HepG2 (cell line): ENCODE data around the gene PAFAH1B1. TPM values are rescaled to one million over a fixed set of nuclear protein-coding genes. Genes with fewer than 3 reads are reported as not detected.

ENCODE experiments used
- ARID3A ChIP-seq: IDR thresholded peaks from 2 replicates; pipeline ENCODE4 v1.6.1; 2012; ENCODE audit warnings: low read depth, low read length, improper control_type of control experiment
- DNMT3B ChIP-seq: conservative IDR thresholded peaks from 2 replicates; pipeline ENCODE4 v1.6.1; 2016; ENCODE audit warnings: missing biosample characterization, control low read depth
- HCFC1 ChIP-seq: fragments of 150-350 bp; IDR thresholded peaks from 2 replicates; pipeline ENCODE4 v1.6.1; 2014; ENCODE audit warnings: low read depth, low read length
- HOXA3 ChIP-seq: sonication (generic); formaldehyde crosslinking; IDR thresholded peaks from 2 replicates; pipeline ENCODE4 v1.5.0; 2020; ENCODE audit warnings: missing genetic modification reagents
- HOXA7 ChIP-seq: sonication (generic); formaldehyde crosslinking; IDR thresholded peaks from 2 replicates; pipeline ENCODE4 v1.8.1; 2022; ENCODE audit warnings: mild to moderate bottlenecking, missing genetic modification reagents, moderate library complexity
- KMT2B ChIP-seq: IDR thresholded peaks from 2 replicates; pipeline ENCODE4 v1.6.1; 2016; ENCODE audit warnings: missing genetic modification reagents, missing compliant biosample characterization
- MIER3 ChIP-seq: IDR thresholded peaks from 2 replicates; pipeline ENCODE4 v1.6.1; 2016; ENCODE audit warnings: missing compliant biosample characterization, borderline replicate concordance
- NAIF1 ChIP-seq: sonication (generic); formaldehyde crosslinking; IDR thresholded peaks from 2 replicates; pipeline ENCODE4 v1.5.0; 2020; ENCODE audit warnings: mild to moderate bottlenecking, missing genetic modification reagents, borderline replicate concordance
- NFKB2 ChIP-seq: sonication (generic); formaldehyde crosslinking; IDR thresholded peaks from 2 replicates; pipeline ENCODE4 v1.4.0; 2020; ENCODE audit warnings: missing genetic modification reagents, borderline replicate concordance
- NKX3-1 ChIP-seq: sonication (generic); formaldehyde crosslinking; IDR thresholded peaks from 2 replicates; pipeline ENCODE4 v1.5.0; 2020; ENCODE audit warnings: missing genetic modification reagents
- PAXIP1 ChIP-seq: sonication (generic); formaldehyde crosslinking; conservative IDR thresholded peaks from 2 replicates; pipeline ENCODE4 v1.4.0; 2020; ENCODE audit warnings: mild to moderate bottlenecking, missing genetic modification reagents, moderate library complexity
- PCBP2 ChIP-seq: fragments of 200-400 bp; formaldehyde crosslinking; optimal IDR thresholded peaks from 2 replicates; pipeline ENCODE3; 2018; ENCODE audit warnings: low read length, low read depth; ENCODE audit not compliant: poor library complexity, severe bottlenecking
- PHF5A ChIP-seq: IDR thresholded peaks from one replicate; pipeline ENCODE4 v1.6.1; 2018; ENCODE audit warnings: low read depth, missing genetic modification reagents; ENCODE audit not compliant: unreplicated experiment
- SAFB2 ChIP-seq: sonication (generic); formaldehyde crosslinking; IDR thresholded peaks from 2 replicates; pipeline ENCODE4 v1.5.1; 2020; ENCODE audit warnings: missing genetic modification reagents, low read depth, mild to moderate bottlenecking, borderline replicate concordance
- SAP130 ChIP-seq: IDR thresholded peaks from 2 replicates; pipeline ENCODE4 v1.6.1; 2016; ENCODE audit warnings: low read depth
- SIX1 ChIP-seq: sonication (generic); formaldehyde crosslinking; IDR thresholded peaks from 2 replicates; pipeline ENCODE4 v1.4.0; 2020; ENCODE audit warnings: missing genetic modification reagents, borderline replicate concordance
- TRIM24 ChIP-seq: sonication (generic); formaldehyde crosslinking; IDR thresholded peaks from 2 replicates; pipeline ENCODE4 v1.8.0; 2022; ENCODE audit warnings: mild to moderate bottlenecking, missing genetic modification reagents
- XBP1 ChIP-seq: sonication (generic); formaldehyde crosslinking; IDR thresholded peaks from 2 replicates; pipeline ENCODE4 v1.5.0; 2020; ENCODE audit warnings: missing genetic modification reagents
- ZEB1 ChIP-seq: IDR thresholded peaks from 2 replicates; pipeline ENCODE4 v1.6.1; 2012; ENCODE audit warnings: mild to moderate bottlenecking, low read depth, inconsistent platforms; ENCODE audit not compliant: insufficient replicate concordance
- ZNF263 ChIP-seq: sonication (generic); formaldehyde crosslinking; IDR thresholded peaks from 2 replicates; pipeline ENCODE4 v1.4.0; 2020; ENCODE audit warnings: missing genetic modification reagents
- ZNF337 ChIP-seq: sonication (generic); formaldehyde crosslinking; IDR thresholded peaks from 2 replicates; pipeline ENCODE4 v1.5.1; 2020; ENCODE audit warnings: missing genetic modification reagents, low read depth, mild to moderate bottlenecking, borderline replicate concordance
- ZNF562 ChIP-seq: sonication (generic); formaldehyde crosslinking; IDR thresholded peaks from 2 replicates; pipeline ENCODE4 v1.8.0; 2022; ENCODE audit warnings: missing genetic modification reagents, borderline replicate concordance
- ZNF687 ChIP-seq: sonication (generic); formaldehyde crosslinking; IDR thresholded peaks from 2 replicates; pipeline ENCODE4 v1.5.1; 2020; ENCODE audit warnings: mild to moderate bottlenecking, missing genetic modification reagents, moderate library complexity
- ZNF7 ChIP-seq: IDR thresholded peaks from 2 replicates; pipeline ENCODE4 v1.6.1; 2016; ENCODE audit warnings: missing biosample characterization, missing genetic modification reagents
- polyA plus RNA-seq, 8 experiments: library from polyadenylated mRNA; depleted of rRNA in 3 of 8; stranded (reverse) in 7 of 8; unstranded in 1 of 8; fragments of >200 nt; fragmentation: Illumina TruSeq in 4 of 8; extraction: Trizol in 4 of 8; gene quantifications; 2 replicates each; pipeline versions ENCODE4 v1.2.1 to v1.2.3, GENCODE V29; 2011 to 2016; ENCODE audit warnings: low read depth in 4 of 8, missing spikeins in 1 of 8, mixed read lengths in 1 of 8; ENCODE audit not compliant: insufficient read depth in 1 of 8
- total RNA-seq, 5 experiments: library from RNA; depleted of rRNA; stranded (reverse); fragments of >200 nt; fragmentation: Illumina TruSeq; extraction: Trizol; gene quantifications; 2 replicates each; pipeline ENCODE4 v1.2.3, GENCODE V29; 2016; ENCODE audit warnings: low read depth in 1 of 5

The PAFAH1B1 gene
- total and polyA plus RNA-seq, 2 of the 13 experiments (the other 11 are each of a cell fraction or from before 2014, with no cell fraction given): 46.0 to 64.9 TPM

GRCh38 chr17:2724784-2725164 lies 131.3 kb downstream of the PAFAH1B1 start (continued):
- TF ChIP-seq XBP1 (CRISPR knock-in tag) (no peak), ZNF687 (peak; percentile 87), PHF5A (no peak), ARID3A (no peak), TRIM24 (CRISPR knock-in tag) (no peak), ZNF562 (no peak; the same call in 1 of the 2 replicates), KMT2B (no peak), PCBP2 (no peak), DNMT3B (CRISPR knock-in tag) (no peak), ZEB1 (no peak), MIER3 (no peak), SAFB2 (peak; percentile 49; the same call in 1 of the 2 replicates), NKX3-1 (CRISPR knock-in tag) (no peak), ZNF337 (CRISPR knock-in tag) (no peak), SAP130 (CRISPR knock-in tag) (0 out of 2 replicates have a peak, but pooled peaks have one; percentile 23), HOXA7 (CRISPR knock-in tag) (no peak), SIX1 (CRISPR knock-in tag) (no peak), HOXA3 (CRISPR knock-in tag) (peak; percentile 61; the same call in 1 of the 2 replicates), NFKB2 (0 out of 2 replicates have a peak, but pooled peaks have one; percentile 24), ZNF263 (no peak), NAIF1 (CRISPR knock-in tag) (no peak), PAXIP1 (CRISPR knock-in tag) (no peak), ZNF7 (no peak), HCFC1 (no peak)
